Measurements from ENCODE around the gene UCP2. TPM values are rescaled to one million over a fixed set of nuclear protein-coding genes. Genes with fewer than 3 reads are reported as not detected.

Gene UCP2
- total and polyA plus RNA-seq, 9 of the 15 experiments (the other 6 are each of a cell fraction or from before 2014, with no cell fraction given), result 19.2 to 216 (median 87.9) TPM

DNA sequence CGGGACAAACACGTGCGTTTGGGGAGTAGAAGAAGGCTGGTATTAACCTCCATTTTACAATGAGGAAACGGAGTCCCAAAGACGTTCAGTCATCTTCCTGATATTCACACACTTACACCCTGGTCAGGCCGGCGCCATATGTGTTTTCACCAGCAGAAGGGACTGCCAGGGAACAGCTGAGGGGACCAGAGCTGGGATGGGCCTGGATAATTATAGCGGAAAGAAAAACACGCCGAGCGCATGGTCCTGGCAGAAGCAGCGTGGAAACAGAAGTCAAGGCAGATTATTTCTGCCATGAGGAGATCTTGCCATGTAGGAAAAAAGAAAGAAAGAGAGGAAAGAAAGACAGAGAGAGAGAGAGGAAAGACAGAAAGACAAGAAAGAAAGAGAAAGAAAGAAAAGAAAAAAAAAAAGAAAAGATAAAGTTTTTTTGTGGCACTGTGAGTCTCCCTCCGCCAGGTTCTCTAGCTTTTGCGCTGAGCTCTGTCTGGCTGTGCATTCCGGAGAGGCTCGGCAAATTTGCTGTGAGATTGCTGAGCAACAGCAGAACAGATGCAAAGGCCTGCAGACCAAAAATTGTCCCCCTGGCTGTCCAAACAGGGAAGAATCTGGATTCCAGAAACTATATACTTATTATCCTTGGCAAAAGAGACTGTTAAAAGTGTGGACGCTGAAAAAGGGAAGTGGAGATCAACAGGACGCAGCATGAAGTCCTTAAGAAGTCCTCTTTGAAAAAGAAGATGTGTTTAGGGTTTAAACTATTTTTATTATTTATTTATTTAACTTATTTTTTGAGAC lies 1.3 kb upstream of the UCP2 start (continued):
- TF ChIP-seq, protein P1, sequence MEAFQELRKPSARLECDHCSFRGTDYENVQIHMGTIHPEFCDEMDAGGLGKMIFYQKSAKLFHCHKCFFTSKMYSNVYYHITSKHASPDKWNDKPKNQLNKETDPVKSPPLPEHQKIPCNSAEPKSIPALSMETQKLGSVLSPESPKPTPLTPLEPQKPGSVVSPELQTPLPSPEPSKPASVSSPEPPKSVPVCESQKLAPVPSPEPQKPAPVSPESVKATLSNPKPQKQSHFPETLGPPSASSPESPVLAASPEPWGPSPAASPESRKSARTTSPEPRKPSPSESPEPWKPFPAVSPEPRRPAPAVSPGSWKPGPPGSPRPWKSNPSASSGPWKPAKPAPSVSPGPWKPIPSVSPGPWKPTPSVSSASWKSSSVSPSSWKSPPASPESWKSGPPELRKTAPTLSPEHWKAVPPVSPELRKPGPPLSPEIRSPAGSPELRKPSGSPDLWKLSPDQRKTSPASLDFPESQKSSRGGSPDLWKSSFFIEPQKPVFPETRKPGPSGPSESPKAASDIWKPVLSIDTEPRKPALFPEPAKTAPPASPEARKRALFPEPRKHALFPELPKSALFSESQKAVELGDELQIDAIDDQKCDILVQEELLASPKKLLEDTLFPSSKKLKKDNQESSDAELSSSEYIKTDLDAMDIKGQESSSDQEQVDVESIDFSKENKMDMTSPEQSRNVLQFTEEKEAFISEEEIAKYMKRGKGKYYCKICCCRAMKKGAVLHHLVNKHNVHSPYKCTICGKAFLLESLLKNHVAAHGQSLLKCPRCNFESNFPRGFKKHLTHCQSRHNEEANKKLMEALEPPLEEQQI (IDR thresholded peaks at IDR 0.05), result no peak
- TF ChIP-seq, protein P2, sequence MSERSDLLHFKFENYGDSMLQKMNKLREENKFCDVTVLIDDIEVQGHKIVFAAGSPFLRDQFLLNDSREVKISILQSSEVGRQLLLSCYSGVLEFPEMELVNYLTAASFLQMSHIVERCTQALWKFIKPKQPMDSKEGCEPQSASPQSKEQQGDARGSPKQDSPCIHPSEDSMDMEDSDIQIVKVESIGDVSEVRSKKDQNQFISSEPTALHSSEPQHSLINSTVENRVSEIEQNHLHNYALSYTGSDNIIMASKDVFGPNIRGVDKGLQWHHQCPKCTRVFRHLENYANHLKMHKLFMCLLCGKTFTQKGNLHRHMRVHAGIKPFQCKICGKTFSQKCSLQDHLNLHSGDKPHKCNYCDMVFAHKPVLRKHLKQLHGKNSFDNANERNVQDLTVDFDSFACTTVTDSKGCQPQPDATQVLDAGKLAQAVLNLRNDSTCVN (CRISPR knock-in tag; IDR thresholded peaks at IDR 0.05), result no peak
- TF ChIP-seq RAD51 (IDR thresholded peaks at IDR 0.05; ENCODE audit: borderline replicate concordance, low read depth) (no peak), DMBX1 (CRISPR knock-in tag; IDR thresholded peaks at IDR 0.05; ENCODE audit: borderline replicate concordance) (no peak), GABPB1 (CRISPR knock-in tag; IDR thresholded peaks at IDR 0.05) (no peak), CSDE1 (IDR thresholded peaks at IDR 0.05) (no peak), ZSCAN32 (CRISPR knock-in tag; IDR thresholded peaks at IDR 0.05) (no peak), MBD2 (IDR thresholded peaks at IDR 0.05; ENCODE audit: borderline replicate concordance, low read depth) (no peak), ZNF140 (CRISPR knock-in tag; IDR thresholded peaks at IDR 0.05) (no peak), MXI1 (IDR thresholded peaks at IDR 0.05; ENCODE audit: low read depth, low read length) (no peak)

All from K562 (cell line).